Measurements from ENCODE around the gene SRC.

DNA sequence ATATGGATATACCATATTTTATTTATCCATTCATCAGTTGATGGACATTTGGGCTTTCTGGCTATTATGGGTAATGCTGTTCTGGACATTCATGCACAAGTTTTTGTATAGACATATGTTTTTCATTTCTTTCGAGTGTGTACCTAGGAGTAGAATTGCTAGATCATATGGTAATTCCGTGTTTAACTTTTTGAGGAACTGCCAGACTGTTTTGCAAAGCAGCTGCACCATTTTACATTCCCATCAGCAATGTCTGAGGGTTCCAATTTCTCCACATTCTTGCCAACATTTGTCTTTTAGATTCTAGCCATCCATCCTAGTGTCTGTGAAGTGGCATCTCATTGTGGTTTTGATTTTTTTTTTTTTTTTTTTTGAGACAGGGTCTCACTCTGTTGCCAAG is 20.8 kb downstream of the SRC start:
- TF ChIP-seq ELF4 (IDR thresholded peaks at IDR 0.05) (no peak), BHLHE40 (IDR thresholded peaks at IDR 0.05; ENCODE audit: borderline replicate concordance) (no peak), FOXM1 (IDR thresholded peaks at IDR 0.05; ENCODE audit: borderline replicate concordance) (no peak), SUZ12 (IDR thresholded peaks at IDR 0.05) (no peak)
